ENCODE data around the gene RCBTB1.
"Not testable (repeated sequence)": the region's sequence is repeated elsewhere in the genome, so short reads cannot be mapped to it uniquely, and the experiment has no call there.

DNA sequence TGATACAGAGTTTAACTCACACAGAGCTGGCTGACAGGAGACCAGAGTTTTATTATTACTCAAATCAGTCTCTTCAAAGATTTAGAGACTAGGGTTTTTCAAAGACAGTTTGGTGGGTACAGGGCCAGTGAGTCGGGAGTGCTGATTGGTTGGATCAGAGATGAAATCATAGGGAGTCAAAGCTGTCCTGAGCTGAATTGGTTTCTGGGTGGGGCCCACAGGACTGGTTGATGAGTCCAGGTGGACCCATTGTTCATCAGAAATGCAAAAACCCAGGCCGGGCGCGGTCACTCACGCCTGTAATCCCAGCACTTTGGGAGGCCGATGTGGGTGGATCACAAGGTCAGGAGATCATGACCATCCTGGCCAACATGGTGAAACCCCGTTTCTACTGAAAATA lies 17.3 kb upstream of the RCBTB1 start:
- TF ChIP-seq, protein P1, sequence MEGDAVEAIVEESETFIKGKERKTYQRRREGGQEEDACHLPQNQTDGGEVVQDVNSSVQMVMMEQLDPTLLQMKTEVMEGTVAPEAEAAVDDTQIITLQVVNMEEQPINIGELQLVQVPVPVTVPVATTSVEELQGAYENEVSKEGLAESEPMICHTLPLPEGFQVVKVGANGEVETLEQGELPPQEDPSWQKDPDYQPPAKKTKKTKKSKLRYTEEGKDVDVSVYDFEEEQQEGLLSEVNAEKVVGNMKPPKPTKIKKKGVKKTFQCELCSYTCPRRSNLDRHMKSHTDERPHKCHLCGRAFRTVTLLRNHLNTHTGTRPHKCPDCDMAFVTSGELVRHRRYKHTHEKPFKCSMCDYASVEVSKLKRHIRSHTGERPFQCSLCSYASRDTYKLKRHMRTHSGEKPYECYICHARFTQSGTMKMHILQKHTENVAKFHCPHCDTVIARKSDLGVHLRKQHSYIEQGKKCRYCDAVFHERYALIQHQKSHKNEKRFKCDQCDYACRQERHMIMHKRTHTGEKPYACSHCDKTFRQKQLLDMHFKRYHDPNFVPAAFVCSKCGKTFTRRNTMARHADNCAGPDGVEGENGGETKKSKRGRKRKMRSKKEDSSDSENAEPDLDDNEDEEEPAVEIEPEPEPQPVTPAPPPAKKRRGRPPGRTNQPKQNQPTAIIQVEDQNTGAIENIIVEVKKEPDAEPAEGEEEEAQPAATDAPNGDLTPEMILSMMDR (conservative IDR thresholded peaks at IDR 0.05): not testable (repeated sequence)
- TF ChIP-seq ZFX (IDR thresholded peaks at IDR 0.05): not testable (repeated sequence)

Data from C4-2B (cell line).